Stimulated activated CD8-positive, alpha-beta memory T cell treated with anti-CD3 and anti-CD28 coated beads, Interleukin-7, amount 100 ng/mL, for 4 hours (primary cell): Measurements from ENCODE around the gene LRRC4C.
"Not testable (repeated sequence)": the region's sequence is repeated elsewhere in the genome, so short reads cannot be mapped to it uniquely, and the experiment has no call there.

Experiments used
- DNase-seq, 2 donors: peaks; one replicate each; pipeline ENCODE4 v3.0.0-alpha.2; 2020; ENCODE audit warnings: low read depth in 2 of 2

LRRC4C gene

DNA sequence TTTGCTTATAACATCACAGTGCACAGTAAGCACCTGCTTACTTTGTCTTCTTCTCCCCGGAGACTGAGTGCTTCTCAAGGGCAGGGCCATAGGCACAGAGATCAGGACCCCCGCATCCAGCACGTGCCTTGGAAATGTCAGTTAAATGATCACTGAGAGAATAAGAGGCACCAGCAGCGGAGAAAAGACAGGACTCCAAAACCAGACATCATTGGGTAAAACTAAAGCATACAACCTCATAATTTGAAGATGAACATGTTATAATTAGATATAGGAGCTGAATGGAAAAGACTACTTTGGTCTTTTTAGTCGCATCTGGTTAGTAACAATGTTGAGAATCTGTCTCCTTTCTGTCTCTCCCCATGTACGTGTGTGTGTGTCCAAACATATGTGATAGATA is 1279.9 kb downstream of the LRRC4C start:
- DNase-seq, result no peak

DNA sequence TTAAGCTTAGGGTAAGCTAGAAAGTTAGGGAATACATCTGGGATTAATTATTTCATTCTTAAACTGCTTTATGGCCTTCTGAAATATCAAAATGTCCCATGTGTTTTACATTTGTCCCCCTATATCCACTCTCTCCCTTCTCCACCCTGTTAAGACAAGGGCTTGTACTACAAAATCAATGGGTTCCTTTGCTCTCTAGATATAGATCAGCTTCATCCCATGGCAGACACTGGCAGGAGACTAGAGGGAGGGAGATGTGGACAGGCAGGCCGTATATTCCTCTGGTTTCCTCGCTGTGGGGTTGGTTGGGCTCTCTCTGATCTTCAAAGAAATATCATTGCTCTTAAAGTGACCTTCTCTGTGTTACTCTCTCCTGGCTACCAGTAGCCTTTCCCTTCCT is 1281.0 kb downstream of the LRRC4C start:
- no peak for DNase-seq

DNA sequence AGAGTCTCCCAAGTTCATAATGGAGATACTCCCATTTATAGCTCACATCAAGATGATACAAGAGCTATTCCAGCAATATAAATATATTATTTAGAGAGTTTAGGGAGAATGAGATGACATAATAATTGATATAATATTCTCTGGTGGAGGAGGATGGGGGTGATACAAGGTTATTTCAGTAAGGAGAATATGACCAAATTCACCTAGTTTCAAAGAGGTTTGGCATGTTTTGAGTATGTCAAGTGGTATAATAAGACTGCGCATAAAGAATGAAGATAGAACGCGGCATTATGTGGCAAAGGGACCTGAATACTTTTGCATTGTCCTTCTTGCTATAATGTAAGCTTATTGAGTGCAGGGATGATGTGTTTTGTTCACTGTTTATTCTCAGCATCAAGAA is 1283.5 kb downstream of the LRRC4C start:
- DNase-seq, result no peak

DNA sequence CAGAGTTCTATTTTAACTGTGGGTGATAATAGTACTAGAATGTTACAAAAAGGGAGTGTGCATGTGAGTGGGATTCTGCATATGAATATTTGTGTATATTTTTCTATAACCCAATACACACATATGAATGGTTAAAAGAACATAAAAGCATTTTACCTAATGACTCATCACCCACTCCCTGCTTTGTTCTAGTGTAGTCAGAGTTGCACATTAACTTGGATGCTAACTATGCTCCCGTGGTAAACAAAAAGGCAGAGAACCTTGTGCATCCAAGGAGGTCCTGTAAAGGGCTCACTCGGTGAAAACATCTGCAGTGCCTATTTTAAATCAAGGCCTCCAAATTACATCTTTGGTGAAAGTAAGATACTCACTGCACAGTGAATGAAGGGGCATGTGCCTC is 1289.4 kb downstream of the LRRC4C start:
- DNase-seq, result no peak

DNA sequence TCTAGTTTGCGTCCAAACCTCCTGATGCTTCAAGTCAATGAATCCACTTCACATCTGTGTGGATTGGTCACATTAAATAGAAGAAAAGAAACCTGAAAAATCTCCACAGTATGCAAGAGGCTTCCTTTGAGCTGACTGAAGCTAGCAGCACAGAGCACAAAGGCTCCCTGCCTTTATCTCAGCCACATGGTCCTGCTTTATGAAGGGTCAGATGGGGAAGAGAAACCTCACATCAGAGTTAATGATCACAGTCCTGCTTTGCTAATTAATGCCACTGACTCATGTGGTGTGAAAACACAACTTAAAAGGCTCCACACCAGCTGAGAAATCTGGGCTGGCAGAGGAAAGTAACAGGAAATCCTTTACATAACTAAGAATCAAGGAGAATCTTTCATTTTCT is 1291.0 kb downstream of the LRRC4C start:
- no peak for DNase-seq

DNA sequence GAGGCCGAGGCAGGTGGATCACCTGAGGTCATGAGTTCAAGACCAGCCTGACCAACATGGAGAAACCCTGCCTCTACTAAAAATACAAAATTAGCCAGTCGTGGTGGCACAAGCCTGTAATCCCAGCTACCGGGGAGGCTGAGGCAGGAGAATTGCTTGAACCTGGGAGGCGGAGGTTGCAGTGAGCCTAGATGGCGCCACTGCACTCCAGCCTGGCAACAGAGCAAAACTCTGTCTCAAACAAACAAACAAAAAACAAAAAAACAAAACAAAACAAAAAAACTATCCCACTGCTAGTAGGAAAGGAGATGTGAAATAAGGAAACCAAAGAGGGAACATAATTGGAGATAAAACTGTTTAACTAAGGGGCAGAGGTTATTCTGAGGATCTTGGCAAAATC is 1291.6 kb downstream of the LRRC4C start:
- not testable (repeated sequence) for DNase-seq

DNA sequence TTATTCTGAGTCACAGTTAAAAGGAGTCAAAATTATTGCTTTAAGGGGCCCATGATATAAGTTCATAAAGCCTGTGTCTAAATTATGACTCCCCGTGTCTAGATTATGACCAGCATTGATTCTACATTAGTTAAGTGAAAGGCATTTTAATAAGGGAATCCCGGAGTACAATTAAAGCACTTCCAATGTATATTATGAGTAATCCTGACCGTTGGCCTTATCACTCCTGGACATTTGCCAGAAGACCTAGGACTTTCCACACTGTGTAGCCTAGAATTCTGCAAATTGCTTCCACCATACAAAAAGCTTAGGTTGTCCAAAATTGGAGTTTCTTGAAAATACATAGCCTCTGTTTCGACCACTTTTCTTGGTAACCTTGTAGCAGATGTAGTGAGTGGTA is 1292.6 kb downstream of the LRRC4C start:
- no peak for DNase-seq

DNA sequence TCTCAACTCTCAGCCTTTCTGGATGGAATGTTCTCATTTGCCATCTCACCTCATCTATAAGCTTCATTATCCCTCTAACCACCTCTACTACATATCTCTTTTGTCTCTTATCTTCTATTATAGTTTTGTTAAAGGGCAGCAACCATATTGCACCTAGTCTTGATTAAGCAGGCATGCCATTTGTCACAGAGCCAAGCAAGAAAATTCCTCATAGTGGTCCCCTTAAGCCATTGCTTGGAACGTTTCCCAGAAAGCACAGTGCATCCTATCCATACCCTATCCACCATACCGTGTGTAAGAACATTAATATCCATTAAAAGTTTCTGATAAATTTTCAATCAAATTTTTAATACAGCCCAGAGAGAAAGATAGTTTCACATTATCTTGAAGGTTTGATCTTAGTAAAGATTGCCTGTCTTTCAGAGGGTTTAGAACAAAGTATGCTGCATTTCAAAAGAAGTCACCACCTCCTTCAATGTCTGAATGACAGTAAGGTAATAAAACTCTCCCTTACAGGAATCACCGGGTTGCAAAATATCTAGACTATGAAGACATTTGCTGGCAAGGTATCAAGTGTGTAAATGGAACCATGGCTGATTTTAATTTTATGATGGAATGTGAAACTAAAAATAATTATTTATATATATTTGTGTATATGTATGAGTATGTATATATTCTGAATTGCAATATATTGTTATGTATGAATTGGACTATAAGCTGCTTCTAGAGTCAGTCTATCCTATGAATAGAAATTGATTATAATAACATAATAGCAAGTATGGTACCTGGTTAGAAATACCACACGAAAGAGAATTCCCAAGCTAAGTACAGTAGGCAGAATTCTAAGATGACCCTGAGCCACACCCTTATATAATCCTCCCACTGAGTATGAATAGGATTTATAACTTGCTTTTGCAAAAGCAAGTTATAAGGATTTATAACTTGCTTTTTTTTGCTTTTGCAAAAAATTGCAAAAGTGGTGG is 1296.3 kb downstream of the LRRC4C start:
- no peak for DNase-seq

DNA sequence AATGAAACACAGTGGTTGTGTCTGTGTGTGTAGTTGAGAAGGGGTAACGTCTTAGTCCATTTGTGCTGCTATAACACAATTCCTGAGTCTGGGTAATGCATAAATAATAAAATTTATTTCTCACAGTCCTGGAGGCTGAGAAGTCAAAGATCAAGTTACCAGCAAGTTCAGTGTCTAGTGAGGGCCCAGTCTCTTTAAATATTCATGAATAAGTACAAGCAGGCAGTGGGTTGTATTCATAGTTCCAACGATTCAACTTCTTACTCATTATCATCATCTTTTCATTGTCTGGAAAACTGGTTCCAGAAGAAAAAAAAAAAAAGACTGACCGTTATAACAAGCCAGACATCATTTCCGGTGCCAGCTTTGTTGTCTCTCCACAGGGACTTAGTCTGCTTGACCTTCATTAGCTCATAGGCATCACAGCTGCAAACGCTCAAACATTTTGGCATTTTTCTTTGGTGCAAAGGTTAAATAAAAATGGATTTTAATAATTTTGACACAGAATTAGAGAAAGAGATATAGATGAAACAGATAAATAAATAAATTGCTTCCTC is 1297.5 kb downstream of the LRRC4C start:
- DNase-seq, result no peak

DNA sequence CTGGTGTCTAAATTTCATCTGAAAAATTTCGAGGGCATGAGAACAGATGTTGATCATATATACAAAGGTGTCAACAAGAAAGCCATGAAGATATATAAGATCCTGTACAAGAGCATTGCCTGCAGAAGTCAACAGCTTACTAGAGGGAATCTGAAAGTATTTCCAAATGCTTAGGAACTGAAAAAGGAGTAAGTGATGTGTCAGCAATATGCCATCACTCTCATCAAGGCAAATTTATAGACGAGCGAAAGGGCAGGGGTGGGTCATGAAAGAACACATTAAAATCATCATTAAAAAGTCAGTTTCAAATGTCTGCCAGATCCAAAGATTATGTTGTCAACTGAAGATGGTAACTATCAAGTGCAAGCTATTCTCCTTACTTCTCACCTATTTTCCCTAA is 1299.0 kb downstream of the LRRC4C start:
- no peak for DNase-seq

DNA sequence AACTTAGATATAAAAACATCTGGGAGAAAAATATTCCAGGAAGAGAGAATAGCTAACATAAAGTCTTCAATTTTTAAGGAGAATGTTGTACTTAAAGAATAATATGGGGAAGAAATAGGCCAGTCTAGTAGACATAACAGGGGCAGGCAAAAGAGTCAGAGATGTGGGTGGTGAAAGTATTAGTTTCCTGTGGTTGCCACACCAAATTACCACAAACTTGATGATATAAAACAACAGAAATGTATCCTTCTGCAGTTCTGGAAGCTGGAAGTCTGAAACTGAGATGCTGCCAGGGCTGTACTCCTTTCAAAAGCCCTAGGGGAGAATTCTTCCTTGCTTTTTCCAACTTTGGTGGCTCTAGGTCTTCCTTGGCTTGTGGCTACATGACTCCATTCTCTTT is 1309.7 kb downstream of the LRRC4C start:
- no peak for DNase-seq

DNA sequence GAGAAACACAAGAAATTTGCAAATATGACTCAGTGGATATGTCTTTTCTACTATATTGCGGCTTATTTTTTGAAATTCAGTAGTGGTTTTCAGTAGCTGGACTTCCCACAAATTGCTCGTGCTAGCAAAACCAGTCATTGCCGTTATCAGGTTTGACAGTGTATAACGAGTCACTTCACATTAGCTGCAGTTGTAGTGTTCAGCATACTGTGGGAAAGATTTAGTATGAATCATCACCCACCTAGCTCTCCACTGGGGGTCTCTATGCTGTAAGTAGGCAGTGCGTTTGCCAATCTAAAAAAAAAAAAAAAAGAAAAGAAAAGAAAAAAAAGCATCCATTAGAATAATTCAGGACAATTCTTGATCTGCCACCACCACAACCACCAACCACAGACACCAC is 1318.9 kb downstream of the LRRC4C start:
- no peak for DNase-seq

DNA sequence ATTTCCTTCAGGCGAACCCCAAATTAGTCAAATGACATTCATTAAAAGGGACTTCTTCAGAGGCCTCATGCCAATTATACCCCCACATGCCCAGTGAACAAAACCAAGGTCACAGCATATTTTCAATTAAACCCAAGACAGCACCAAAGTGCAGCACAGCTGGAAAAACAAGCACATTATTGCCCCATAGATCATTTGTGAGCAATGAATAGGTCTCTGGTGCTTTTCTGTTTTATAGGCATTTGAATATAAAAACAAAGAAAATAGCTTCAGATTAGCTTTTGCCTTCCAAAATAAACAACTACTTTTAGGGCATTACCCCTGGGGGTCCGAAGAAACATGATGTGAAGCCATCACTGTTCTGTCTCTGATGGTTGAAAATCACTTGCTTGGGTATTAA is 1319.9 kb downstream of the LRRC4C start:
- no peak for DNase-seq

DNA sequence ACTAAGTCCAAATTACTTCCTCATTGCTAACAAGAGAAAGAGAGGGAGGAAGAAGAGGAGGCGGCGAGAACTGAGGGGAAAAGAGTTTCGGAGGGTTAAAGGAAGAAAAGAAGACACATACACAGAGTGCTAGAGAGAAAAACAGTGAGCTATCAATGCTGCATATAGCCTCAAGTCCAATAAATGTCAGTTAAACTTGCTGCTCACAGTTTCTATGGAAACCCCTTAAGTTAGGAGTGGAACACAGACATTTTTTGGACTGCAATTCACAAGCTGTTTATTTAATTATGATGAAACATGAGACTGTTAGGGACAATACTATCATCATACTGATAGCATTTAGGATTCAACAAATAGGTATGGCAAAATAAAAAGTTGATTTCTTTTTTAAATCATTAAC is 1320.4 kb downstream of the LRRC4C start:
- DNase-seq, result no peak

DNA sequence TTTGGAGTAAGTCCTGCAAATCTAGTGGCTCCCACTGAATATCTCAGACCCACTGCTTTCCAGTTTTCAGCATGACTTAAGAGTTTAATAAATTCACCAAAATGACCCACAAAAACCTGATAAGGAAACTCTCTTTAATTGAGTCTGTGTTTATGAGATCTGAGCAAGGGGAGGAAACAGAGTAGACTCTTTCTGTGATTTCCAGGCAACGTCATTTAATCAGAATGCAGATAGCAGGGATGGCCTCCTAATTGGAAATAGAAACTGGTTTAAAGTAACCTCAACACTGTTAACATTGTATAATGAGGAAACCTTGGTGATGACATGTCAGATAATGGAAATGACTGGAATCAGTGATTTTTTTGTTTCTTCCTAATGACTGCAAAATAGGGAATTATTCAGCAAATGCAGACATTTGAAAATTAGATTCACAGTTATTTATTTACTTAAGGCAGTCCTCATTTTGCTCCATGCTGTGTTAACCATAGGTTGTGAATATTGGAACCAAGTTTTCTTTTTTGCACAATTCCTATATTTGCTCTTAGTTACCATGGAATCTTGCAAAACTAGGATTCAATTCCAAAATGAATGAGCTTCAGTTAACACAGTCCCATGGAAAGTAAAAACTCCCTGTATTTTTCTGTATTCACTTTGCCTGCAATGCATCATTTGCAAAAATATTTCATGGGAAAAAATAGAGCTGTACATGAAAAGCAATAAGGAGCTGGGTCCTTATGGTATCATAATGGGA is 1324.5 kb downstream of the LRRC4C start:
- no peak for DNase-seq

DNA sequence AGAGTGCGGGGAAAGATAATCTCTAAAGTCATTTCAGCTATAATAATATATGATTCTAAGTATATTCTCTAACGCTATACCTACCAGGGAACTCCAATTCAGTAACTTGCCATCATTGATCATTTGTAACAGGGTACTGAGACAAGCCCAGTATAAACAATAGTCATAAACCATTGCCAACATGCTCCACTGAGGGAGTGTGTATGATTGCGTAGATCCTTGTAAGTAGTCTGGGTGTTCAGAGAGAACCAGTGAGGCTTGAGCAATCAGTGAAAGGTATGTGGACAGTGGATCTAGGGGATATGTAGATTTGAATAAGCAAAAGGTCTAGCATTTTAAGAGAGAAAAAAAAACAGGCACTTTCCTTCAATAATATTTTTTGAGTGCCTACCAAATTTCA is 1326.0 kb downstream of the LRRC4C start:
- DNase-seq, result no peak

DNA sequence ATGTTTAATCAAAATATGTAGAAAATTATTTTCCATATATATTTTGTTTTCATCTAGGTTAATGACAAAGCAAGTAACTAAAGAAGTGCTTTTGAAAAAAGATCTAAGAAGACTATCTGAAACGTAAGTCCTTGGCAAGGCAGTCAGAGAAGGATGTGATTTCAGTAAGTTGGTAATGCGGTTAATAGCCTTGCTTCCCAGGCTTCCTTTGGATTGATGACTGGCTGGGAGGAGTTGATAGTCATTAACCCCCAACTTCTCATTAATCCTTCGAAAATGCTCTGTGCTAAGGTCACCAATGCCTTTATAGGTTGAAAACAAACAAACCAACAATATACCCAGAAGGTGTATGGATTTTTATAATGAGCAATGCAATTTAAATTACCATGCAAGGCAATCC is 1326.5 kb downstream of the LRRC4C start:
- DNase-seq, result no peak

DNA sequence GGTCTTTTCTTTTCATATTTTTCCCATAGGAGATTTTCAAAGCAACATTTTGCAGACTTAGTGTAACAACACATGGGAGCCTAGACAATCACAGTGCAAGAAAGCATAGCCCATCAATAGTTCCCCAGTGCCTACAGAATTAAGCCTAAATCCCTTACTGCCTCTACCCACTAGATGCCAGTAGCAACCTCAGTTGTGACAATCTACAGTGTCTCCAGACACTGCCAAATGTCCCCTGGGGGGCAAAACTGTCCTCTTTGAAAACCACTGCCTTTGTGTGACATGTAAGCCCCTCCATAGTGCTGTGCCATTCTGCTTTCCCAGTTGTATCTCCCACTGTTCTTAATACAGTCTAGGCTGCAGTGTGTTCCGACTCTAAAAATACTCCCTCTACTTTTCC is 1329.0 kb downstream of the LRRC4C start:
- DNase-seq, result no peak

DNA sequence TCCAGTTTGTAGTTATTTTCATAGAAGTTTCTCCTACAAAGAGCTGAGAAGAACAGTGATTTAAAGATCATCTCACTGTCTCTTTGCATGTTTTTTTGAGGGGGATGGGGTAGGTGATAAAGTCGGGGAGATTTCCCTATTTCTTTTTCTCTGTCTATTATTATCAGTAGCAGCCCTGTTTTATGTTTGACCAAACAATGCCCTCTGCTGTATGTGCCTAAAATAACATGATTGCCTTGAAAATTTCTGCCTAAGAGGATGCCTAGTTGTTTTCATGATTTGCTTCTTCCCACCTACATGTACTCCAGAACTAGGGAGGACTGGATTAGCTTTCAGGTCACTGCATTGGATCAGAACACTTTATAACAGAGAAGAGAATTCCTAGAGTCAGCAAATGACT is 1330.2 kb downstream of the LRRC4C start:
- DNase-seq, result no peak

DNA sequence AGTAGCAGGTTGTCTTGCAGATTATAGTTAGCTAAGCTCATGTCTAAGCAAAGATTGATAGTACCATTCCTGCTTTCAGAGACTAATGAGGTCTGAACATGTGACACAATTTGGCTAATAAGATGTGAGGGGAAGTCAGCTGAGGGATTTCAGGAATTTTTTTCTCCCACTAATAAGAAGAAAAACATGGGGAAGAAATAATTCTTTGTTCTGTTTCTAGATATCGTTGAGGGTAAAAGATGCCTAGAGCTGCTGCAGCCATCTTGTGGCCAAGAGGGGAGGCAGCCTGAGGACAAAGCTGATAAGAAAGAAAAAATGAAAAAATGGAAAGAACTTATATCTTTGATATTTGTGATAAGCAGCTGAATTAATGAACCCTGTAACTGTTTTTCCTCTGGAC is 1334.4 kb downstream of the LRRC4C start:
- no peak for DNase-seq

DNA sequence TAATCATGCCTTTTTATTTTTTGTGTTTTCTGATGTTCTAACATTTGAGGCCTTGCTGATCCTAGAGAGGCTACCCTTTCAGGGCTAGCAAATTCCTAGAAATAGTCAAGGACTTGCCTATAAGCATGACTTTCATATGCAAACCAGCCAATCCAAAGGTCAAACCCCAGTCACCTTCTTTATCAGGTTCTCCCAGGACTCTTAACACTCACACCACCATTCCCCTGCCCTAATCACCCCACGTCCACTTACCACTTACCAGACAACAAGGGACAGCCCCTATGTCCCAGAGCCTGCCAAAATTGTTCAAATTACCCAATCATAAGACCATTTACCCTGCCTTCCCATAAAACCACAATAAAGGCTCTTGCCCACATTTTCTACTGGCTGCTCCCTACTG is 1339.8 kb downstream of the LRRC4C start:
- no peak for DNase-seq

DNA sequence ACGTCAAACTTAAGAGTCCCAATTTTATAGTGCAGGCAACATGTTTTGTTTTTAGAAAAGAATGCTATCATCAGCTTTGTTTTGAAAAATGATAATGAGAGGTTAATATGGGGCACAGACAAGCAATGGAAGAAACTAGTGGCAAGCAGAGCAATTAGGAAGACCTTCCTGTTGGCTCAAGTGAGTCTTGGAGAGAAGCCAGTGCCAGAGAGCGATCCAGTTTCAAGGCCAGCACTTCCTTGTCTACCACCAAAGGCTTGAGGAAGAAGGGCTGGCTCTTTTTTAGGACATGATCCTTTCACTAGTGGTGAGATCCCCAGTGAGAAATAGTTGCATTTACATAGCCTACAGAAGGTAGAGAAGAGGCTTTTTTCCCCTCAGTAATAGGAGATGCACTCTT is 1340.7 kb downstream of the LRRC4C start:
- DNase-seq, result no peak

DNA sequence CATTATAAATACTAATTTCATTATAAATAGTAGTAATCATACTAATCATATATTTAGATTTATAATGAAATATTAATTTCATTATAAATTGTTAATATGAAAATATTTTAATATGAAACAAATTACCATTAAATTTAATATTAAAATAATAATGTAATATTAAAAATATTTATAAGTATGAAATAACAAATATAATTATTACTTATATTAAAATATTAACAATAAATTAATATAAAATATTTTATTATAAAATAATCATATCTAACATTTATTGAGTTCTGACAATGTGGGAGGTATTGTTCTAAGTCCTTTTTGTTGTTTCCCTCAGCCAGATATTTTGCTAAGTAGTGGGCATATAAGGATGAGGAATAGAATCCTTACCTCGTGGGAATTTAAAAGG is 1341.4 kb downstream of the LRRC4C start:
- DNase-seq, result no peak
